Heart left ventricle (tissue), 16 donors: ENCODE results near the gene LOXL4. TPM values are rescaled to one million over a fixed set of nuclear protein-coding genes. Genes with fewer than 3 reads are reported as not detected.

Experiments used
- ATAC-seq, 4 donors: fragments of 200-7000 bp; cut with Tn5 transposase; one replicate each; pipeline ENCODE4 v1.9.1; 2020 to 2022; ENCODE audit warnings: moderate library complexity in 4 of 4, mild to moderate bottlenecking in 3 of 4, moderate number of reproducible peaks in 1 of 4
- DNase-seq, 5 donors: peaks; one replicate each; pipeline ENCODE4 v3.0.0-alpha.2; 2020
- H3K27ac ChIP-seq, 12 donors: fragments of 200-600 bp; sonication (generic) in 4 of 12; one replicate each; pipeline versions ENCODE4 v1.5.0 to v1.8.0; 2016 to 2022; ENCODE audit warnings: mild to moderate bottlenecking in 2 of 12
- H3K27me3 ChIP-seq, 9 donors: fragments of 200-600 bp; sonication (generic) in 2 of 9; one replicate each; pipeline versions ENCODE4 v1.5.1 to v1.8.0; 2016 to 2022; ENCODE audit warnings: mild to moderate bottlenecking in 3 of 9
- H3K36me3 ChIP-seq, 9 donors: fragments of 200-600 bp; sonication (generic) in 2 of 9; one replicate each; pipeline versions ENCODE4 v1.5.0 to v1.8.0; 2018 to 2022; ENCODE audit warnings: mild to moderate bottlenecking in 2 of 9
- H3K4me1 ChIP-seq, 12 donors: fragments of 200-600 bp; sonication (generic) in 4 of 12; one replicate each; pipeline versions ENCODE4 v1.5.0 to v1.8.0; 2016 to 2022; ENCODE audit warnings: mild to moderate bottlenecking in 3 of 12
- H3K4me3 ChIP-seq, 12 donors: fragments of 200-600 bp; sonication (generic) in 4 of 12; one replicate each; pipeline versions ENCODE4 v1.5.0 to v1.8.0; 2017 to 2022; ENCODE audit warnings: mild to moderate bottlenecking in 9 of 12, moderate library complexity in 4 of 12
- H3K9me3 ChIP-seq, 12 donors: fragments of 200-600 bp; sonication (generic) in 4 of 12; one replicate each; pipeline versions ENCODE4 v1.5.0 to v1.8.0; 2016 to 2022; ENCODE audit warnings: mild to moderate bottlenecking in 1 of 12
- POLR2A ChIP-seq, 2 donors: fragments of 450-650 bp; IDR thresholded peaks; one replicate each; pipeline ENCODE4 v1.6.1; 2017; ENCODE audit warnings: antibody characterized with exemption in 2 of 2, mild to moderate bottlenecking in 2 of 2, moderate library complexity in 2 of 2
- WGBS, 4 donors: extraction: QIAGEN DNeasy Blood & Tissue Kit in 2 of 4; methylation state at CpG; one replicate each; pipeline versions ENCODE4 v1.1.5 to v1.1.7; 2013 to 2018; 5-methylcytosine and 5-hydroxymethylcytosine counted together
- intact Hi-C, 10 donors: fragments of 100-400 bp; cut with DNase I; formaldehyde crosslinking; loops; one replicate each; pipeline versions ENCODE4 v1.11.1 to v1.14.2; 2022
- polyA plus RNA-seq, 2 donors: library from polyadenylated mRNA; stranded (reverse); fragments of 200-250 nt; gene quantifications; one replicate each; pipeline ENCODE4 v1.2.3, GENCODE V29; 2013
- total RNA-seq, 9 donors: library from RNA; depleted of rRNA in 2 of 9; stranded (reverse); fragments of >200 nt in 2 of 9; fragmentation: NEBNext Ultra II Directional in 3 of 9; extraction: Animal tissue kit (Norgen Biotek cat#: 25700) in 3 of 9; gene quantifications; one replicate each; pipeline versions ENCODE4 v1.1.0 to v1.2.4, GENCODE V29; 2016 to 2023
- TF ChIP-seq, protein P1 (sequence below), 12 donors: fragments of 200-600 bp; sonication (generic) in 4 of 12; IDR thresholded peaks; one replicate each; pipeline versions ENCODE4 v1.5.0 to v1.8.0; 2018 to 2022; ENCODE audit warnings: antibody characterized with exemption in 12 of 12, mild to moderate bottlenecking in 5 of 12
- donor health status: ischemic (EF 13 %, LVEDD 7.1; RV severe dilation, severe dysfunction).
- donor health status: healthy with polysubstance abuse.
- donor health status: DM: no; HTN: yes; CAD: no.
- donor health status: DM: no; HTN: no; CAD: no.
- donor health status: ischemic (EF 25% LVEDD 6.9; RV normal size, moderate dysfunction).
- donor health status: ischemic (EF 25% LVEDD 5.7; RV mildly dilated, moderate dysfunction).
- donor health status: healthy.
- donor health status: DM: yes; HTN: yes; CAD: no.
- donor health status: ischemic (EF 35%, LVEDD 5.7; RV mildly dilated, moderate dysfunction).
- donor health status: nonischemic (EF 11% LVEDD 7.7; RV severe dilation, severe dysfunction).
- donor health status: DM: yes; HTN: yes; CAD: no.
- donor health status: PGD.
- donor health status: ischemic (EF 29% LVEDD 5.4; RV normal size, mild dysfunction).
- donor health status: nonischemic (EF 23%, LVEDD 6.1; RV moderate dilation, normal function).

LOXL4 gene
- total and polyA plus RNA-seq, 11 donors, result 0.88 to 68.8 (median 1.7) TPM

DNA sequence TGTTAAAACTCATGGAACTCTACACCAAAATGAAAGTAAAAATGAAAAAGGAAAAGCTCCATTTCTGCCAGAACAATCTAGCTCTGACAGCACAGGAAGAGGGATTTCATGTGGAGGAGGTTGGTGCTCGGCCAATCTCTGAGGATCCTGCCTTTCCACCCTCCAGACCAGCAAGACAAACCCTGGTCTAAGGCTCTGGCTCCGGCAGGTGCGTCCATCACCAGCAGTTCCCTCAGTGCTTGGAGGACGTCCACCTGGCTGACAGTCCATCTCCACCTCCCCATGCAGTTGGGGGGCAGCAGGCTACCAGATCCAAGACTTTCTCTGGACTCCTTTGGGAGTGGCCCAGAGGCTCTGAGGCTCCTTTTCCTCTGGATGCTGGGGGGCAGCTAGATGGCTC is 25.0 kb upstream of the LOXL4 start:
- peaks cover 3 to 45% (median 23%) of the 10 kb centered on the region in 12 donors for H3K4me1 ChIP-seq
- TF ChIP-seq, protein P1, sequence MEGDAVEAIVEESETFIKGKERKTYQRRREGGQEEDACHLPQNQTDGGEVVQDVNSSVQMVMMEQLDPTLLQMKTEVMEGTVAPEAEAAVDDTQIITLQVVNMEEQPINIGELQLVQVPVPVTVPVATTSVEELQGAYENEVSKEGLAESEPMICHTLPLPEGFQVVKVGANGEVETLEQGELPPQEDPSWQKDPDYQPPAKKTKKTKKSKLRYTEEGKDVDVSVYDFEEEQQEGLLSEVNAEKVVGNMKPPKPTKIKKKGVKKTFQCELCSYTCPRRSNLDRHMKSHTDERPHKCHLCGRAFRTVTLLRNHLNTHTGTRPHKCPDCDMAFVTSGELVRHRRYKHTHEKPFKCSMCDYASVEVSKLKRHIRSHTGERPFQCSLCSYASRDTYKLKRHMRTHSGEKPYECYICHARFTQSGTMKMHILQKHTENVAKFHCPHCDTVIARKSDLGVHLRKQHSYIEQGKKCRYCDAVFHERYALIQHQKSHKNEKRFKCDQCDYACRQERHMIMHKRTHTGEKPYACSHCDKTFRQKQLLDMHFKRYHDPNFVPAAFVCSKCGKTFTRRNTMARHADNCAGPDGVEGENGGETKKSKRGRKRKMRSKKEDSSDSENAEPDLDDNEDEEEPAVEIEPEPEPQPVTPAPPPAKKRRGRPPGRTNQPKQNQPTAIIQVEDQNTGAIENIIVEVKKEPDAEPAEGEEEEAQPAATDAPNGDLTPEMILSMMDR (IDR thresholded peaks at IDR 0.05), result no peak
- TF ChIP-seq POLR2A (IDR thresholded peaks at IDR 0.05), result no peak
- intact Hi-C loops, result no loop called here
- 48 to 68% (median 55%) methylated on average over 2 to 4 of the region's 4 CpGs for WGBS, 4 donors
- no peaks in the 10 kb centered on the region for H3K9me3 ChIP-seq
- DNase-seq (peak in 1 of 5 donors; percentile 30), ATAC-seq (peak in 2 of 4 donors; percentile 46 to 53)
- H3K27me3 ChIP-seq, result no peaks in the 10 kb centered on the region
- no peak overlapping the region for H3K4me3 ChIP-seq
- peak overlapping the region in 3 of 12 donors; percentile 2 to 43 (median 22) for H3K27ac ChIP-seq
- H3K36me3 ChIP-seq, result no peaks in the 10 kb centered on the region

DNA sequence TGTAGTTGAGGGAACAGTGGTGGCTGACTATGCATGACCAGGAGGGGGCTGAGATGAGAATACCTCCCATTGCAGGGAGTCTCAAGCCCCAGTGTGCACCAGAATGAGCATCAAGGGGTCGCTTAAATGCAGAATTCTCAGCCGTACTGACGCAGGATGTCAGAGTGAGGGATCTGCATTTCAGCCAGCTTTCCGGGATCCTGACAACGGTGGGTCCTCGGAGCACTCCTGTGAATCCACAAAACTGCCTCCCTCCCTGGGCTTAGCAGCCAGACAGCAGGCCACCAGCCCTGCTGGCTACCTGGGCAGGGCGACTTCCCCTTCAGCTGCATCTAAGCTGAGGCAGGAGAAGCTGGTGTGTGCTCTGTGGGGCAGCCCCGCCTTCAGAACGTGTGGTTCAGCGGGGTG is 21.8 kb upstream of the LOXL4 start:
- peaks cover 3 to 26% (median 17%) of the 10 kb centered on the region in 12 donors for H3K4me1 ChIP-seq
- no peak overlapping the region for H3K27ac ChIP-seq
- H3K36me3 ChIP-seq, result no peaks in the 10 kb centered on the region
- intact Hi-C loops, result no loop called here
- no peak for ATAC-seq
- TF ChIP-seq, protein P1 (IDR thresholded peaks at IDR 0.05), result no peak
- TF ChIP-seq POLR2A (IDR thresholded peaks at IDR 0.05), result no peak
- no peaks in the 10 kb centered on the region for H3K9me3 ChIP-seq
- H3K4me3 ChIP-seq, result no peak overlapping the region
- no peaks in the 10 kb centered on the region for H3K27me3 ChIP-seq
- WGBS, 4 donors, result 82 to 96% (median 86%) methylated on average over 9 to 10 of the region's 10 CpGs
- no peak for DNase-seq

DNA sequence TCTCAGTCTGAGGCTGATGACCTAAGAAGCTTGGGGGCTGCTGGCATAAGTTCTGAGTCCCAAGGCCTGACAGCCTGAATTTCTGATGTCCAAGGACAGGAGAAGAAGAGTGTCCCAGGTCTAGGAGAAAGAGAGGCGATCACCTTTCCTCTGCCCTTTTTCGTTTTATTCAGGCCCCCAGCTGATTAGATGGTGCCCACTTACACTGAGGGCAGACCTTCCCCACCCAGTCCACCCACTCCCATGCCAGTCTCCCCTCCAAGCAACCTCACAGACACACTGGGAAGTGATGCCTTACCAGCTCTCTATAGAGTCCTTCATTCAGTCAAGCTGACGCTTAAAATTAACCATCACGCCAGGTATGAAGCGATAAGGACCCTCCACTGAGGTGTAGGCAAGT is 19.3 kb upstream of the LOXL4 start:
- intact Hi-C loops, result no loop called here
- Histone ChIP-seq H3K9me3 (no peaks in the 10 kb centered on the region), H3K36me3 (no peaks in the 10 kb centered on the region), H3K27ac (no peak overlapping the region), H3K4me1 (peaks cover 0 to under 1% (median 0%) of the 10 kb centered on the region in 12 donors), H3K4me3 (no peak overlapping the region), H3K27me3 (peaks cover 0 to 5% (median 0%) of the 10 kb centered on the region in 9 donors)
- 94 to 98% (median 95%) methylated on average over 5 of the region's 5 CpGs for WGBS, 4 donors
- DNase-seq (no peak), ATAC-seq (no peak)
- TF ChIP-seq, protein P1 (IDR thresholded peaks at IDR 0.05), result no peak
- TF ChIP-seq POLR2A (IDR thresholded peaks at IDR 0.05), result no peak

DNA sequence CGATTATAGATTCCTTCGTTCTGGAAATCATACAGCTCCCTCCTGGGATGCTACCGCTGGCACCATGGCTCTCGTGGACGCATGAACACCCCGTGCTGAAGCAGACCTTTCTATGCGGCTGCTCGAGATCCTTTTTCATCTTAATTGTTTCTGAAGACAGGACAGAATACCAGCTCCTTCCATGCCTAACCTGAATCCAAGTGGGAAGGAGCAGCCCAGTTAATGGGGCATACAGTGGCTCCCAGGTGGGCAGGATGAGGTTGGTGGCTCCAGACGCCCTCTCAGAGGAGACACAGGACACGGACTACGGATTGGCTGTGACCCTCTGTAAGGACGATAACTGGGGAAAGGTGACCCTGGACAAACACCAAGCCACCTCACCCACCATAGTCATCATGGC is 18.4 kb upstream of the LOXL4 start:
- H3K9me3 ChIP-seq, result peaks cover 0 to 6% (median 0%) of the 10 kb centered on the region in 12 donors
- no peak overlapping the region for H3K27ac ChIP-seq
- ATAC-seq (no peak), DNase-seq (no peak)
- peaks cover 0 to 5% (median 0%) of the 10 kb centered on the region in 9 donors for H3K27me3 ChIP-seq
- H3K4me3 ChIP-seq, result no peak overlapping the region
- intact Hi-C loops, result no loop called here
- no peak for TF ChIP-seq POLR2A (IDR thresholded peaks at IDR 0.05)
- WGBS, 4 donors, result 94 to 97% (median 96%) methylated on average over 12 of the region's 12 CpGs
- no peaks in the 10 kb centered on the region for H3K36me3 ChIP-seq
- no peaks in the 10 kb centered on the region for H3K4me1 ChIP-seq

DNA sequence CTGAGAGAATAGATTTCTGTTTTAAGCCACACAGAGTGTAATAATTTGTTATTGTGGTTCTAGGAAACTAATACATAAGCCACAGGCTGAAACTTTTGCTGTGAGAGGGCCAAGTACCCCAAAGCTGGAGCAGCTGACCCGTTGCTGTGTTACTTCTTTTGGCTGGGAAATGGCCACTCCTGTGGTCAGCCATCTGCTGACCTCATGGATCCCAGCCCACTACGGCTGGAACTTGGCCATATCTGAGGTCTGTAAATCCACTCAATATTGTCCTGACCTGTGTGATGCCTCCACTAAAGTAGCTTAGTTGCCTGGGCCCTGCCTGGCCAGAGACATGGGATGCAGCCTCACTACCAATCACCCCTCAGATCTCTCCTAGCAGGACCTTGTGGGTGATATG is 17.4 kb upstream of the LOXL4 start:
- ATAC-seq, result peak in 1 of 4 donors; percentile 26
- WGBS, 4 donors, result 37 to 68% (median 44%) methylated on average over 2 of the region's 2 CpGs
- peaks cover 0 to 15% (median 0%) of the 10 kb centered on the region in 12 donors for H3K9me3 ChIP-seq

More for the DNA sequence above, 17.4 kb upstream of the LOXL4 start:
- TF ChIP-seq, protein P1 (IDR thresholded peaks at IDR 0.05), result no peak
- TF ChIP-seq POLR2A (IDR thresholded peaks at IDR 0.05), result no peak
- DNase-seq, result no peak
- Histone ChIP-seq H3K27ac (no peak overlapping the region), H3K4me1 (no peaks in the 10 kb centered on the region), H3K36me3 (no peaks in the 10 kb centered on the region), H3K4me3 (no peak overlapping the region), H3K27me3 (peaks cover 0 to 5% (median 0%) of the 10 kb centered on the region in 9 donors)
- intact Hi-C loops, result no loop called here
